K562 (cell line): ENCODE data around the gene BSCL2. TPM values are rescaled to one million over a fixed set of nuclear protein-coding genes. Genes with fewer than 3 reads are reported as not detected.

Source experiments
- BMI1 ChIP-seq: fragments of 150-350 bp; IDR thresholded peaks from 2 replicates; pipeline ENCODE4 v1.6.1; 2014; ENCODE audit warnings: low read length
- CHD1 ChIP-seq: fragments of 200-600 bp; sonication (generic); IDR thresholded peaks from one replicate; pipeline ENCODE4 v1.6.1; 2012; ENCODE audit warnings: mild to moderate bottlenecking, moderate library complexity, low read length, inconsistent platforms
- DMBX1 ChIP-seq: fragments of 250-450 bp; sonication (Bioruptor Pico); IDR thresholded peaks from 2 replicates; pipeline ENCODE4 v1.8.0; 2022; ENCODE audit warnings: inconsistent platforms, mild to moderate bottlenecking, moderate library complexity, borderline replicate concordance
- IRF2 ChIP-seq: sonication (generic); formaldehyde crosslinking; IDR thresholded peaks from 2 replicates; pipeline ENCODE4 v1.8.1; 2022; ENCODE audit warnings: mild to moderate bottlenecking, missing genetic modification reagents
- LARP7 ChIP-seq: fragments of 450-650 bp; IDR thresholded peaks from 2 replicates; pipeline ENCODE4 v1.6.1; 2016
- MYNN ChIP-seq, 2 experiments: sonication (generic); formaldehyde crosslinking in 1 of 2; IDR thresholded peaks; 2 replicates each; pipeline versions ENCODE4 v1.5.0 to v1.6.1; 2016 to 2020; ENCODE audit warnings: antibody characterized with exemption in 1 of 2, missing genetic modification reagents in 1 of 2
- NCOA1 ChIP-seq: fragments of 450-650 bp; IDR thresholded peaks from 2 replicates; pipeline ENCODE4 v1.6.1; 2016; ENCODE audit warnings: low read depth
- NR4A1 ChIP-seq, 2 experiments: fragments of 250-450 bp in 1 of 2; fragments of 450-650 bp in 1 of 2; sonication (Bioruptor Pico) in 1 of 2; IDR thresholded peaks; 2 replicates each; pipeline versions ENCODE4 v1.4.0 to v1.6.1; 2016 to 2020; ENCODE audit warnings: mild to moderate bottlenecking in 2 of 2, missing compliant biosample characterization in 1 of 2, missing genetic modification characterization in 1 of 2, moderate library complexity in 1 of 2
- POLR3G ChIP-seq: IDR thresholded peaks from 2 replicates; pipeline ENCODE4 v1.6.1; 2011; ENCODE audit not compliant: insufficient read length, insufficient replicate concordance; ENCODE audit errors: extremely low read depth
- RFX1 ChIP-seq: fragments of 450-650 bp; IDR thresholded peaks from 2 replicates; pipeline ENCODE4 v1.6.1; 2016; ENCODE audit warnings: mild to moderate bottlenecking, moderate library complexity
- RFX7 ChIP-seq: fragments of 250-450 bp; sonication (Bioruptor Pico); IDR thresholded peaks from 2 replicates; pipeline ENCODE4 v1.5.1; 2021; ENCODE audit warnings: mild to moderate bottlenecking
- SP2 ChIP-seq: IDR thresholded peaks from 2 replicates; pipeline ENCODE4 v1.6.1; 2011; ENCODE audit warnings: mild to moderate bottlenecking, low read depth, low read length, moderate library complexity; ENCODE audit not compliant: poor library complexity, severe bottlenecking; ENCODE audit errors: extremely low read depth
- TAF1 ChIP-seq: IDR thresholded peaks from 2 replicates; pipeline ENCODE4 v1.6.1; 2011; ENCODE audit warnings: mild to moderate bottlenecking, low read length, moderate library complexity; ENCODE audit not compliant: insufficient read depth, control insufficient read depth, severe bottlenecking; ENCODE audit errors: extremely low read depth
- TEAD2 ChIP-seq: fragments of 450-650 bp; IDR thresholded peaks from 2 replicates; pipeline ENCODE4 v1.6.1; 2016; ENCODE audit warnings: missing genetic modification characterization, control low read depth, missing compliant biosample characterization
- VEZF1 ChIP-seq: fragments of 200-800 bp; sonication (Bioruptor generic); IDR thresholded peaks from 2 replicates; pipeline ENCODE4 v1.6.1; 2017; ENCODE audit warnings: missing genetic modification characterization, missing compliant biosample characterization
- XRCC3 ChIP-seq: fragments of 450-650 bp; IDR thresholded peaks from 2 replicates; pipeline ENCODE4 v1.6.1; 2017; ENCODE audit warnings: mild to moderate bottlenecking, moderate library complexity
- ZNF184 ChIP-seq: sonication (generic); formaldehyde crosslinking; IDR thresholded peaks from 2 replicates; pipeline ENCODE4 v1.5.0; 2020; ENCODE audit warnings: missing genetic modification reagents
- ZNF239 ChIP-seq: fragments of 250-450 bp; sonication (Bioruptor Pico); IDR thresholded peaks from 2 replicates; pipeline ENCODE4 v1.4.0; 2020; ENCODE audit warnings: mild to moderate bottlenecking
- ZNF3 ChIP-seq: fragments of 250-450 bp; sonication (Bioruptor Pico); IDR thresholded peaks from 2 replicates; pipeline ENCODE4 v1.5.0; 2021; ENCODE audit warnings: mild to moderate bottlenecking, moderate library complexity
- ZNF592 ChIP-seq: fragments of 450-650 bp; IDR thresholded peaks from 2 replicates; pipeline ENCODE4 v1.6.1; 2017; ENCODE audit warnings: antibody characterized with exemption, mild to moderate bottlenecking
- ZNF79 ChIP-seq: fragments of 250-450 bp; sonication (Bioruptor Pico); IDR thresholded peaks from 2 replicates; pipeline ENCODE4 v1.4.0; 2020; ENCODE audit warnings: low read depth, mild to moderate bottlenecking, moderate library complexity
- polyA plus RNA-seq, 8 experiments: library from polyadenylated mRNA; depleted of rRNA in 4 of 8; stranded (reverse) in 5 of 8; unstranded in 3 of 8; fragments of >200 nt; fragmentation: Nextera tagmentation in 2 of 8; fragmentation: Illumina TruSeq in 1 of 8; extraction: Ambion mirVana in 2 of 8; extraction: Trizol in 1 of 8; gene quantifications; 2 replicates each; pipeline versions ENCODE4 v1.2.1 to v1.2.3, GENCODE V29; 2011 to 2014; ENCODE audit warnings: inconsistent platforms in 1 of 8, missing spikeins in 1 of 8
- total RNA-seq, 7 experiments: library from RNA; depleted of rRNA in 6 of 7; stranded (reverse); fragments of >200 nt in 6 of 7; fragmentation: Illumina TruSeq in 2 of 7; extraction: Trizol in 2 of 7; gene quantifications; 2 replicates each; pipeline versions ENCODE4 v1.2.1 to v1.2.3, GENCODE V29; 2011 to 2021; ENCODE audit warnings: low replicate concordance in 1 of 7
- TF ChIP-seq, protein P1 (sequence below), 2 experiments: fragments of 450-650 bp in 1 of 2; sonication (generic) in 1 of 2; formaldehyde crosslinking; conservative IDR thresholded peaks; 2 replicates each; pipeline versions ENCODE4 v1.4.0 to v1.8.1; 2020 to 2022; ENCODE audit warnings: mild to moderate bottlenecking in 1 of 2, missing genetic modification reagents in 1 of 2

The BSCL2 gene
- total and polyA plus RNA-seq, 9 of the 15 experiments (the other 6 are each of a cell fraction or from before 2014, with no cell fraction given): 18.9 to 51.7 (median 35.2) TPM

GRCh38 chr11:62678770-62679696, 28.2 kb downstream of the BSCL2 start, which contains the start of gene UBXN1 (continued):
- TF ChIP-seq VEZF1 (CRISPR knock-in tag) (no peak), RFX7 (no peak), POLR3G (no peak), XRCC3 (no peak), TEAD2 (no peak), ZNF3 (CRISPR knock-in tag) (no peak), DMBX1 (CRISPR knock-in tag) (no peak), NR4A1 (CRISPR knock-in tag; IDR thresholded peaks at IDR 0.05) (no peak), NR4A1 (tag; IDR thresholded peaks at IDR 0.05) (peak; percentile 23; the same call in 1 of the 2 replicates), IRF2 (no peak), ZNF184 (CRISPR knock-in tag) (peak; percentile 73; the same call in 1 of the 2 replicates), NCOA1 (0 out of 2 replicates have a peak, but pooled peaks have one; percentile 20), RFX1 (no peak), ZNF79 (CRISPR knock-in tag) (no peak), BMI1 (no peak), LARP7 (no peak), CHD1 (peak; percentile 52), ZNF592 (peak; percentile 73; the same call in 1 of the 2 replicates), MYNN (IDR thresholded peaks at IDR 0.05) (peak; percentile 85; the same call in 1 of the 2 replicates), MYNN (CRISPR knock-in tag; IDR thresholded peaks at IDR 0.05) (no peak), ZNF239 (CRISPR knock-in tag) (no peak), TAF1 (peak; percentile 80), SP2 (no peak)
- TF ChIP-seq, protein P1, sequence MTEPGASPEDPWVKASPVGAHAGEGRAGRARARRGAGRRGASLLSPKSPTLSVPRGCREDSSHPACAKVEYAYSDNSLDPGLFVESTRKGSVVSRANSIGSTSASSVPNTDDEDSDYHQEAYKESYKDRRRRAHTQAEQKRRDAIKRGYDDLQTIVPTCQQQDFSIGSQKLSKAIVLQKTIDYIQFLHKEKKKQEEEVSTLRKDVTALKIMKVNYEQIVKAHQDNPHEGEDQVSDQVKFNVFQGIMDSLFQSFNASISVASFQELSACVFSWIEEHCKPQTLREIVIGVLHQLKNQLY (CRISPR knock-in tag; conservative IDR thresholded peaks at IDR 0.05): no peak
